HG03139 (cell line): Measurements from ENCODE around the gene KRTAP10-9.
"Not testable (repeated sequence)": the region's sequence is repeated elsewhere in the genome, so short reads cannot be mapped to it uniquely, and the experiment has no call there.

ENCODE experiments used
- ATAC-seq: cut with Tn5 transposase; IDR thresholded peaks from one replicate; pipeline ENCODE4 v1.9.1; 2021; ENCODE audit not compliant: unreplicated experiment

KRTAP10-9 gene

GRCh38 chr21:44614961-44615391, 11.9 kb upstream of the KRTAP10-9 start:
- ATAC-seq, result no peak

GRCh38 chr21:44615466-44615865, 11.4 kb upstream of the KRTAP10-9 start:
- no peak for ATAC-seq

- ATAC-seq, result no peak
Measured at GRCh38 chr21:44615911-44616590, 10.8 kb upstream of the KRTAP10-9 start.

- ATAC-seq, result no peak
Measured at GRCh38 chr21:44616591-44616926, 10.3 kb upstream of the KRTAP10-9 start.

GRCh38 chr21:44617071-44617501, 9.8 kb upstream of the KRTAP10-9 start:
- no peak for ATAC-seq

GRCh38 chr21:44618504-44618903, 8.4 kb upstream of the KRTAP10-9 start:
- ATAC-seq, result no peak

- no peak for ATAC-seq
Measured at GRCh38 chr21:44618909-44619308, 8.0 kb upstream of the KRTAP10-9 start.

GRCh38 chr21:44619886-44620285, 7.0 kb upstream of the KRTAP10-9 start:
- no peak for ATAC-seq

- no peak for ATAC-seq
Measured at GRCh38 chr21:44623575-44623974, 3.3 kb upstream of the KRTAP10-9 start.

- ATAC-seq, result no peak
Measured at GRCh38 chr21:44625756-44626155, 1.1 kb upstream of the KRTAP10-9 start.

GRCh38 chr21:44626262-44626661, 631 bp upstream of the KRTAP10-9 start:
- no peak for ATAC-seq

GRCh38 chr21:44627181-44627822, 409 bp downstream of the KRTAP10-9 start:
- not testable (repeated sequence) for ATAC-seq

- ATAC-seq, result not testable (repeated sequence)
Measured at GRCh38 chr21:44627831-44628233, 939 bp downstream of the KRTAP10-9 start.

- no peak for ATAC-seq
Measured at GRCh38 chr21:44628707-44629391, 2.0 kb downstream of the KRTAP10-9 start.

- ATAC-seq, result no peak
Measured at GRCh38 chr21:44630440-44630839, 3.5 kb downstream of the KRTAP10-9 start.

- ATAC-seq, result no peak
Measured at GRCh38 chr21:44632067-44632466, 5.2 kb downstream of the KRTAP10-9 start.

- ATAC-seq, result no peak
Measured at GRCh38 chr21:44636209-44637017, 9.5 kb downstream of the KRTAP10-9 start.

- no peak for ATAC-seq
Measured at GRCh38 chr21:44637018-44637850, 10.3 kb downstream of the KRTAP10-9 start, which contains the start of gene KRTAP10-10. TSS of gene KRTAP10-10 (plus strand) at chr21:44637356. CDS start at chr21:44637418, 62 bp downstream.

GRCh38 chr21:44637851-44638348, 11.0 kb downstream of the KRTAP10-9 start:
- ATAC-seq, result not testable (repeated sequence)
